Choroid plexus epithelial cell (primary cell): Measurements from ENCODE around the gene KCNH8.

Experiments
- DNase-seq: peaks from one replicate; pipeline ENCODE4 v3.0.0-alpha.2; 2010; ENCODE audit warnings: low read depth
- H3K4me3 ChIP-seq: 2 replicates; pipeline ENCODE4 v1.5.1; 2011; ENCODE audit warnings: low read depth, mild to moderate bottlenecking, control low read depth, low read length, moderate library complexity
- TF ChIP-seq, protein P1 (sequence below): conservative IDR thresholded peaks from 2 replicates; pipeline ENCODE4 v1.5.1; 2011; ENCODE audit warnings: low read depth, mild to moderate bottlenecking, control low read depth, inconsistent platforms, low read length, moderate library complexity

KCNH8 gene

DNA sequence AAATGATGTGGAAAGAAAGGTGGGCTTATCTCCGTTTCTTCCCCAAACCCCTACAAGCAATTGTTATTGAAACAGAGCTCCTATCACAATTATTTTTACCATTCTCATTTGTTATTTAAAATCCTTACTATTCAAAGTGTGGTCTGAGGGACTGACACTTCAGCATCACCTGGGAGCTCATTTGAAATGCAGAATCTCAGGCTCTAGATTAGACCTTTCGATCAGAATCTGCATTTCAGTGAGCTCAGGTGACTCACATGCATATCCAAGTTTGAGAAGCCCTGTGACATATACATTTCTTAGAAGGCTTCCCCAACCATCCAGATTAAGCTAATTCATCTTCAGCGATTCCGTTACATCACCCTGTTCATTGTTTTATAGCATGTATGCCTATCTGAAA is 145.0 kb downstream of the KCNH8 start:
- TF ChIP-seq, protein P1, sequence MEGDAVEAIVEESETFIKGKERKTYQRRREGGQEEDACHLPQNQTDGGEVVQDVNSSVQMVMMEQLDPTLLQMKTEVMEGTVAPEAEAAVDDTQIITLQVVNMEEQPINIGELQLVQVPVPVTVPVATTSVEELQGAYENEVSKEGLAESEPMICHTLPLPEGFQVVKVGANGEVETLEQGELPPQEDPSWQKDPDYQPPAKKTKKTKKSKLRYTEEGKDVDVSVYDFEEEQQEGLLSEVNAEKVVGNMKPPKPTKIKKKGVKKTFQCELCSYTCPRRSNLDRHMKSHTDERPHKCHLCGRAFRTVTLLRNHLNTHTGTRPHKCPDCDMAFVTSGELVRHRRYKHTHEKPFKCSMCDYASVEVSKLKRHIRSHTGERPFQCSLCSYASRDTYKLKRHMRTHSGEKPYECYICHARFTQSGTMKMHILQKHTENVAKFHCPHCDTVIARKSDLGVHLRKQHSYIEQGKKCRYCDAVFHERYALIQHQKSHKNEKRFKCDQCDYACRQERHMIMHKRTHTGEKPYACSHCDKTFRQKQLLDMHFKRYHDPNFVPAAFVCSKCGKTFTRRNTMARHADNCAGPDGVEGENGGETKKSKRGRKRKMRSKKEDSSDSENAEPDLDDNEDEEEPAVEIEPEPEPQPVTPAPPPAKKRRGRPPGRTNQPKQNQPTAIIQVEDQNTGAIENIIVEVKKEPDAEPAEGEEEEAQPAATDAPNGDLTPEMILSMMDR, result no peak
- DNase-seq, result no peak
- no peak overlapping the region for H3K4me3 ChIP-seq

DNA sequence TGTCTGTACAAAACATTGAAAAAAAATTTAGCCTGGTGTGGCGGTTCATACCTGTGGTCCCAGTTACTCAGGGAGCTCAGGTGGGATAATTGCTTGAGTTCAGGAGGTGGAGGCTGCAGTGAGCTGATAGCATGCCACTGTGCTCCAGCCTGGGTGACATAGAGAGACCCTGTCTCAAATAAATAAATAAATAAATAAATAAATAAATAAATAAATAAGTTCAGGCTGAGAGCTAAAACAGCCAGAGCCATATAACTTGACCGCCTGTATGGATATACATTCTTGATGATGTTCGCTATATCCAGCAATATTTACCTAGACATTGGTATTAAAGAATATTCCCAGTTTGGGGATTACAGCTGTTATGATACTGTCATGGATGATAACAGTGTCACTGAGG is 146.9 kb downstream of the KCNH8 start:
- no peak for DNase-seq
- no peak overlapping the region for H3K4me3 ChIP-seq
- TF ChIP-seq, protein P1, result no peak

- TF ChIP-seq, protein P1, result no peak
- H3K4me3 ChIP-seq, result no peak overlapping the region
Observed at GRCh38 chr3:19331931-19332330, 183.6 kb downstream of the KCNH8 start.

DNA sequence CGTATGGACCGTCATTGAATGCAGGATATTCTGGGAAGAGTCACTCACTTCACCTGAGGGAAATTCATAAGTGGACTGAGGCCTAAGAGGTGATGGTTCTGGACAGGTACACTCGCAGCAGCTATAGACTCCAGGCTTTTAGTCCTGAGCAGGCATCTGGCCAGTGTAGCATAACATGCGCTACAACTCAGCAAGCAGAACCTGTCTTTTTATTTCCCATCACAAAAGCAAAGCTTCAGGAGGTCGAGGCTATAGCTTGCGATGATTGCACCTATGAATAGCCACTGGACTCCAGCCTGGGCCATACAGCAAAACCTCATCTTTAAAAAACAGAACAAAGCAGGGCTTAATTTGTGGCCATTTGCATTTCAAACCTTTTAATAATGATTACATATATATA is 185.8 kb downstream of the KCNH8 start:
- H3K4me3 ChIP-seq, result no peak overlapping the region
- TF ChIP-seq, protein P1, result no peak
- no peak for DNase-seq

More at GRCh38 chr3:19331931-19332330, 183.6 kb downstream of the KCNH8 start:
- no peak for DNase-seq

DNA sequence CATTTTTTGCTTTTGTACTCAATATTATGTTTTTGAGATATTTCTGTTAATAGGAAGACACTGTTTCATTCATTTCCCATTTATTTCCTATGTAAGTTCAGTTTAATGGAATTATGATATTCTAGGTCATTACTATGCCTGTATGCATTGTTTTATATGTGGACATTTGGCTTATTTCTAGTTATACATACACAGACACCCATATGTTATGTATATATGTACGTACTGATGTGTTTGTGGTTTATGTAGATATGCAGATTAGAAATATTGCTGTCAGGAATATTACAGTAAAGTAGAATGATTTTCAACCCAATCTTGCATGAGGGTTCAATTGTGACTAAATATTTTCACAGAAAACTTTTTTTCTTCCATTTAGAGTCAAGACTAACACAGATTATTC is 190.5 kb downstream of the KCNH8 start:
- no peak overlapping the region for H3K4me3 ChIP-seq
- DNase-seq, result no peak
- TF ChIP-seq, protein P1, result no peak

GRCh38 chr3:19342389-19342788 is 194.1 kb downstream of the KCNH8 start:
- TF ChIP-seq, protein P1, result no peak
- DNase-seq, result no peak
- H3K4me3 ChIP-seq, result no peak overlapping the region

DNA sequence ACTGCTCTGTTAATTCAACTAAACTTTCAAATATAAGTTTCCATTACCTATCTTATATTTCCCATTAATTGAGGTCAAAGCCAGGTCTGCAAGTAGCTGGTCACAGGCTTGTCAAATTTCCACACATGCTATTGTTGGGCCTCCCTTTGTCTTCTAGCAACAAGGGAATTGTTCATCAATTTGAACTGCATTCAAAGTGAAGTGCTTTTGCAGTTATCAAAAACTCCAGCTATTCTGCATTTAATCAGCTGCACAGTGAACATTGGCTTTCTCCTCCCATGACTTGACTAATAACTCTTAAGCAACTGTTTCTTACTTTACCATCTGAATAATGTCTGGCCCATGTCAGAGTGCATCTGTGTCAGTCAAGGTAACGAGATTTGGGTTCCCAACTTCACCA is 198.4 kb downstream of the KCNH8 start:
- no peak overlapping the region for H3K4me3 ChIP-seq
- TF ChIP-seq, protein P1, result no peak
- no peak for DNase-seq
